ENCODE data around the gene EMILIN2. TPM values are rescaled to one million over a fixed set of nuclear protein-coding genes. Genes with fewer than 3 reads are reported as not detected.
"Not testable (repeated sequence)": the region's sequence is repeated elsewhere in the genome, so short reads cannot be mapped to it uniquely, and the experiment has no call there.

EMILIN2 gene
- total RNA-seq (2014; rRNA removed; shearing (Covaris generic)), result 3.0 and 3.8 TPM in 2 replicates

DNA sequence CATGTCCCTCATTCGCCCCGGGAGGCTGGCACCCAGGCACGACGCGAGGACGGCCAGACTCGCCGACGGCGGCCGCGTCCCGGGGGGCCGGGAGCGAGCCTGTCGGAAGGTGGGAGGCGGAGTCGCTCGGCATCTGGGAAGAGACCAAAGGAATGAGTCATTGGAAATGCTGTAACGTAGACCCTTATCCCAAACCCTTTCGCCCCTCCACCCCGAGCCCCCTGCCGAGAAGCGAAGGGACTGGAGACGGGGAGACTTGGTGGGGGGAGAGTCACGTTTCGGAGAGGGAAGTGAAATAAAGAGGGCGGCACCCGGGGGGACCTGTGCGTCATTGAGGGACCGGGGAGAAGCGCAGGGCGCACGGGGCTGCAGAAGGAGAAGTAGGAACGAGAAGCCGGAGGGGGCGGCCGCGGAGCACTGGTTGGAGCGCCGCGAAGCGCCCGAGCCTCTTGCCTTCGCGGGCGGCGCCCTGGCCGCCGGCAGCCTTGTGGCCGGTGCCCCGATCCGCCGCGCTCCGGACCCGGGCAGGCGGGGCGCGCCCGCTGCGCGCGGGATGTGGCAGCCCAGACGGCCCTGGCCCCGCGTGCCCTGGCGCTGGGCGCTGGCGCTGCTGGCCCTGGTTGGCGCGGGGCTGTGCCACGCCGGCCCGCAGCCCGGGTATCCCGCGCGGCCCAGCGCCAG is at the start of gene EMILIN2:
Gene EMILIN2, plus strand, starts transcription at position 371 of the 681 bp plus-strand sequence. Its CDS starts 183 bp downstream, at position 554.
- no peak for DNase-seq (ENCODE audit: low spot score)

DNA sequence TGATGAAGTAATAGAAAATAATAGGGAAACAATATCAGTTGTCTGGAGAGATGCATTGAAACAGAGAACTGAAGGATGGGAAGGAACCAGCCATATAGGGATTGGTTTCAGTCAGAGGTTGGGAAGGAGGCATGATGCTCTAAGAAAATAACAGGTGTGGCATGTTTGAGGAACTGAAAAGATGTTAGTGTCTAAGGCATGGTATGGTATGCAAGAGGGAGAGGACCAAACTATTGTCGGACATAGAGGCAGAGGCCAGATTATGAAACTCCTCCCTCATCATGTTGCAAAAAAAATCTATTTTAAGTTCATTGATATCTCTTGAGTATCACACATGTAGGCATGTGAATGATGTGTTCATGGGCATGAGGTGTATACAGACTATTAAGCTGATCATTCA is 48.9 kb upstream of the EMILIN2 start:
- no peak for DNase-seq (ENCODE audit: low spot score)

DNA sequence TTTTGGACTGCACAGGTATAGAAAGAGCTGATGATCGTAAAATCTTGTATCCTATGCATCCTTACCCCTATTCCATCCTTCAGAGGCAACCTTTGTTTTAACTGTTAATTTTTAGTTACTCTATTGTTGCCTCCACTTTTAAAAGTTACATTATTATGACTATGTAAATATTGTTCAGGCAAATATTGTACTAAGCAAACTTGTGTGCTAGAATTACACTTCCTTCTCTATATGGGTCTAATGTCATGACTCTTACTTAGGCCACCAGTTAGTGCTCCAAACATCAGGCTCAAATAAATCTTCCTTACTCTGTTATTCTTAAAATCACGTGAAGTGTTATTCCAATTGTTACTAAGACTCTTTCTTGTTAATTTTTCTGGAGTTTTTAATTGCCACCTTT is 47.4 kb upstream of the EMILIN2 start:
- DNase-seq (ENCODE audit: low spot score), result no peak

DNA sequence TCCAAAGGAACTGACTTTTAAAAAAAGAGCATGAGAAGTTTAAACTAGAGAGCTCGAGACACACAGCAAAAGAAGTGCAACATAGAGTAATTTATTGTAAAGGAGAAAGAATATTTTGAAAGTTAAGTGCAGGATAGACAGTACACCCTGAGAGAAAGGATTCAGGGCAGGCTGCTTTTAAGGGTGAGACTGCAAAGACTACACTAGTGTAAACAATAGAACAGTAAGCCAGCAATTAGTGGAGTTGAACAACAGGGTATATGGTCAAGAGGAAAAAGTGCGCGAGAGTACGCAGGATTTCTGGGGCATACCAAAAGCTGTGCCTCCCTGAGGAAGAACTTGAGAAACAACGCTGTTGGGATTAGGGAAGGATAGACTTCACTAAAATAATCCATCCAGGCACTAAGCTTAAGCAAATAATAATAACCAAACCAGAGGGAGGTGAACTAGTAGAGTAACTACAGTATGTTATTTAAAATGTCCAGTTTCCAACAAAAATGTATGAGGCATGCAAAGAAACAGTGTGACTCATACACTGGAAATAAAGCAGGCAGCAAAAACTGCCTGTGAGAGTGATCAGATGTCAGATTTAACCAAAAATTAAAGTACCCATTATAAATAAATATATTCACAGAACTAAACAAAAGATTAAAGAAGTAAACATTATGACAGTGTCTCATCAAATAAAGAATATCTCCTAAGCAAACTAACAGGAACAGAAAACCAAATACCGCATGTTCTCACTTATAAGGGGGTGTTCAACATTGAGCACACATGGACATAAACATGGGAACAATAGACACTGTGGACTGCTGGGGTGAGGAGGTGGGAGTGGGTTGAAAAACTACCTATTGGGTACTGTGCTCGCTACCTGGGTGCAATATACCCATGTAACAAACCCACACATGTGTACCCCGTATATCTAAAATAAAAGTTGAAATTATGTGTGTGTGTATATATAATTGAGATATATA is 40.5 kb upstream of the EMILIN2 start:
- no peak for DNase-seq (ENCODE audit: low spot score)

- not testable (repeated sequence) for DNase-seq (ENCODE audit: low spot score)
Measured at GRCh38 chr18:2808640-2809039, 38.2 kb upstream of the EMILIN2 start.

DNA sequence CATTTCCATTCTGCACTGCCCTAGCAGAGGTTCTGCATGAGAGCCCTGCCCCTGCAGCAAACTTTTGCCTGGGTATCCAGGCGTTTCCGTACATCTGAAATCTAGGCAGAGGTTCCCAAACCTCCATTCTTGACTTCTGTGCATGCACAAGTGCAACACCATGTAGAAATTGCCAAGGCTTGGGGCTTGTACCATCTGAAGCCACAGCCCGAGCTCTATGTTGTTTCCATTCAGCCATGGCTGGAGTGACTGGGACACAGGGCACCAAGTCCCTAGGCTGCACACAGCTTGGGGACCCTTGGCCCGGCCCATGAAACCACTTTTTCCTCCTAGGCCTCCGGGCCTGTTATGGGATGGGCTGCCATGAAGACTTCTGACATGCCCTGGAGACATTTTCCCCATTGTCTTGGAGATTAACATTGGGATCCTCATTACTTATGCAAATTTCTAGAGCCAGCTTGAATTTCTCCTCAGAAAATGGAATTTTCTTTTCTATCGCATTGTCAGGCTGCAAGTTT is 37.1 kb upstream of the EMILIN2 start:
- DNase-seq (ENCODE audit: low spot score), result not testable (repeated sequence)

- DNase-seq (ENCODE audit: low spot score), result no peak
Measured at GRCh38 chr18:2811416-2811815, 35.4 kb upstream of the EMILIN2 start.

DNA sequence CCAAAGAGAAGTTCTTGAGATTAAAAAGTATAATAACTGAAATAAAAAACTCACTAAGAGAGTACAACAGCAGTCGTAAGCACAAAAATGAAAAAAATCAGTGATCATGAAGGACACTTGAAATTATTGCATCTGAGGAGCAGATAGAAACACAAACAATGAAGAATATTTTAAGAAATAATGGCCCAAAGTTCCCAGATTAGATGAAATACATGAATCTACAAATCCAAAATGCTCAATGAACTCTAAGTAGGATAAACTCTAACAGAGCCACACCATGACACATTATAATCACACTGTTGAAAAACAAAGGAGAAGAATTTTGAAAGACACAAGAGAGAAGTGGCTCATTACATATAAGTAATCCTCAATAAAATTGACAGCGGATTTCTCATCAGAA is 31.9 kb upstream of the EMILIN2 start:
- DNase-seq (ENCODE audit: low spot score), result no peak

DNA sequence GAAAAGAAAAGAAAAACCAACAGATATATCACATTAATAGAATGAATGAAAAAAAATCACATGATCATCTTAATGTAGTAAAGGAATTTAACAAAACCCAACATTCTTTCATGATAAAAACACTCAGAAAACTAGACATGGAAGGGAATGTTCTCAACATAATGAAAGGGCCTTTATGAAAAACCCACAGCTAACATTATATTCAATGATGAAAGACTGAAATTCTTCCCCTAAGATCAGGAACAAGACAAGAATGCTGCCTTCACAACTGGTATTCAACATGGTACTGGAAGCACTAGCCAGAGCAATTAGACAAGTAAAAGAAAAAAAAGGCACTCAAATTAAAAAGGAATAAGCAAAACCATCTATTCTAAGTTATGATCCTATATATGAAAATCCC is 28.5 kb upstream of the EMILIN2 start:
- DNase-seq (ENCODE audit: low spot score), result no peak

DNA sequence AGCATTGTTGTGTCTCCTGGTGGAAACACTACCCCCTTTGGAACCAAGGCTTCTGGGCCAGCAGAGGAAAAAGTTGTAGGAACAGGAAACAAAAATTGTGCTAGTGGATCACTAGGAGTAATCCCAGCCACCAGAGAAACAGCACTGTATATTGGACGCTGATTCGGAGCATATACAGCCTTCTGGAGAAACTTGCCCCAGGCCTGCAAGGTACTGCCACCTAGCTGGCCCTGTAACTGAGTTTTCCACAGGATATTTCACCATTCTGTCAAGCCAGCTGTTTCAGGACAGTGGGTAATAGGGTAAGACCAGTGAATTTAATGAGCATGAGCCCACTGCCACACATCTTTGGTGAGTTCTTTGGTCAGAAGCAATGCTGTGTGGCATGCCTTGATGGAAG is 25.1 kb upstream of the EMILIN2 start:
- no peak for DNase-seq (ENCODE audit: low spot score)

DNA sequence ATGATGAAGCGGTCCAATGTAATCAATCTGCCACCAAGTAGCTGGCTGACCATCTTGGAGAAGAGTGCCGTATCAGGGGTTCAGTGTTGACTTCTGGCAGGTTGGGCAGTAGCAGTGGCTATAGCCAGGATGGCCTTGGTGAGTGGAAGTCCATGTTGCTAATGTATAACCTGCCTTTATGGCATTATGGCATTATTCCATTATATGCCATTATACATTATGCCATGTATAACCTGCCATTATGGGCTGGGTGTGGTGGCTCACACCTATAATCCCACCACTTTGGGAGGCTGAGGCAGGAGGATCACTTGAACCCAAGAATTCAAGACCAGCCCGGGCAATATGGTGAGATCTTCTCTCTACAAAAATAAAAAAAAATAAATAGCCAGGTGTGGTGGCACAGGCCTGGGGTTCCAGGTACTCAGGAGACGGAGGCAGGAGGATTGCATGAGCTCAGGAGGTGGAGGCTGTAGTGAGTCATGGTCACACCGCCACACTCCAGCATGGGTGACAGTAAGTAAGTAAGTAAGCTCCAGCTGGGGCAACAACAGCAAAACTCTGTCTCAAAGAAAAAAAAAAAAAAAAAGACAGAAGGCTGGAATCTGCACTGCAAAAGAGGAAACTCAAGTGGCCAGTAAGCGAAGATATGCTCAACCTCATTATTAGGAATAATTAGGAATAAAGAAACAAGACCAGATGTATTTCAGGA is 24.4 kb upstream of the EMILIN2 start:
- DNase-seq (ENCODE audit: low spot score), result no peak

DNA sequence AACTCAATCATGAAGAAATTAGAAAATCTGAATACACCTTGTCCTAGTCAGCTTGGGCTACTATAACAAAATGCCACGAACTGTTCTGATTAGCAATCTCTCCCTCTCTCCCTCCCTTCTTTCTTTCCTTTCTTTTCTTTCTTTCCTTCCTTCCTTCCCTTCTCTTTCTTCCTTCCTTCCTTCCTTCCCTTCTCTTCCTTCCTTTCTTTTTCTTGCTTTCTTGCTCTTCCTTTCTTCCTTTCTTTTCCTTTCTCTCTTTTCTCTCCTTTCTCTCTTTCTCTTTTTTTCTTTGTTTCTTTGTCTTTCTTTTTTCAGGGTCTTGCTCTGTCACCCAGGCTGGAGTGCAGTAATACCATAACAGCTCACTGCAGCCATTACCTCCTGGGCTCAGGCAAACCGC is 23.6 kb upstream of the EMILIN2 start:
- DNase-seq (ENCODE audit: low spot score), result no peak

DNA sequence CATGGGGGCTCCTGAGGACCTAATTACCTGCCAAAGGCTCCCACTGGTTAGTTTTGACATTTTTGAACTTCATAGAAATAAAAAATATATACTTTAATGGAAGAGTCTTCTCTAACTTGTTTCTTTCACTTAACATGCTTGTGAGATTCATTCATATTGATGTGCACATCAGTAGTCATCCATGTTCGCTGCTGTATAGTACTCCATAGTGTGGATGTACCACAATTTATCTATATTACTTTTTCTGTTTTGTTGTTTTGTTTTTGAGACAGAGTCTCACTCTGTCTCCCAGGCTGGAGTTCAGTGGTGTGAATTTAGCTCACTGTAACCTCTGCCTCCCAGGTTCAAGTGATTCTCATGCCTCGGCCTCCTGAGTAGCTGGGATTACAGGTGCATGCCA is 22.8 kb upstream of the EMILIN2 start:
- no peak for DNase-seq (ENCODE audit: low spot score)

GRCh38 chr18:2824865-2825264 is 21.9 kb upstream of the EMILIN2 start:
- DNase-seq (ENCODE audit: low spot score), result no peak

- DNase-seq (ENCODE audit: low spot score), result no peak
Measured at GRCh38 chr18:2825613-2826175, 21.1 kb upstream of the EMILIN2 start.

- no peak for DNase-seq (ENCODE audit: low spot score)
Measured at GRCh38 chr18:2826581-2826980, 20.2 kb upstream of the EMILIN2 start.

- DNase-seq (ENCODE audit: low spot score), result no peak
Measured at GRCh38 chr18:2827061-2827460, 19.7 kb upstream of the EMILIN2 start.

DNA sequence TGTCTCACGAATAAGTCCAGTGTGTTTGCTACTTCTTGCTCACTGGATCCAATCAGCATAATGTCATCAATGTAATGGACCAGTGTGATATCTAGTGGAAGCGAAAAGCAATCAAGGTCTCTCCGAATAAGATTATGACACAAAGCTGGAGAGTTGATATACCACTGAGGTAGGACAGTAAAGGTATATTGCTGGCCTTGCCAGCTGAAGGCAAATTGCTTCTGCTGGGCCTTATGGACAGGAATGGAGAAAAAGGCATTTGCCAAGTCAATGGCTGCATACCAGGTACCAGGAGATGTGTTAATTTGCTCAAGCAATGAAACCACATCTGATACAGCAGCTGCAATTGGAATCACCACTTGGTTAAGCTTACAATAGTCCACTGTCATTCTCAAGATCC is 10.7 kb upstream of the EMILIN2 start:
- not testable (repeated sequence) for DNase-seq (ENCODE audit: low spot score)

- not testable (repeated sequence) for DNase-seq (ENCODE audit: low spot score)
Measured at GRCh38 chr18:2837290-2837689, 9.5 kb upstream of the EMILIN2 start.

GRCh38 chr18:2839202-2839601 is 7.6 kb upstream of the EMILIN2 start:
- DNase-seq (ENCODE audit: low spot score), result no peak

DNA sequence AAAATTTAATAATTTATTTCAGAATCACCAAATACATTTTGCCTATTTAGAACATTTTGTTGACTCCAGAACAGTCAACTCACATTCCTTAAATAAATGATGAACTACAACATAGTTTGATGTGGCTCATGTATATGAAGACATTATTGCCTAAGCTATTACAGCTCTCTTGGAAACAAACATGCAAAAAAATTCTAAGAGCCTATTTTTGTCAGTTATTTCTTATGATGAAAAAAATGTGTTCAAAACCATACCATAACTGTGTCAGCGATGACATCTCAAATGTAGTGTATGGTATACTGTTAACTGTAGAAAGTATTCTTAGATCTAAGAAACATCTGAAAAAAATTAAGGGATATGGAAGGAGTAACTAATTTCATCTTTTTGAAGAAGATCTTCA is 6.3 kb upstream of the EMILIN2 start:
- no peak for DNase-seq (ENCODE audit: low spot score)

DNA sequence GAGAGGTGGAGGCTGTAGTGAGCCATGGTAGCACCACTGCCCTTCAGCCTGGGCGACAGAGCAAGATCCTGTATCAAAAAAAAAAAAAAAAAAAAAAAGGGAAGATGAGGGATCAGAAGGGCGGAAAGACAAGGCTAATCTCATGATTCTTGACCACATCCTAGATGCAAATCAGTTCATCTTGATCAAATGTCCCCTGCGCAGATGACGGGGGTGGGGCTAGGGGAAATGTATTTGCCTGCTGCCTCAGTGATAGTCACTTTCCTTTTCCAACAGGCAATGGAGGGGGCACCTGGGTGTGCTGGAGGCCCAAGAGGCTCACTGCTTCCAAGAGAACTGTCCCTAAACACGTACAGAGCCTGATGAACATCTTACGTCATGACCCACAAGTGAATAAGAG is 3.7 kb upstream of the EMILIN2 start:
- no peak for DNase-seq (ENCODE audit: low spot score)

All from H4 (cell line).